Activated CD8-positive, alpha-beta T cell treated with anti-CD3 and anti-CD28 coated beads for 36 hours (primary cell): ENCODE data around the gene SLC22A2. TPM values are rescaled to one million over a fixed set of nuclear protein-coding genes. Genes with fewer than 3 reads are reported as not detected.
"Not testable (repeated sequence)": the region's sequence is repeated elsewhere in the genome, so short reads cannot be mapped to it uniquely, and the experiment has no call there.

Experiments
- ATAC-seq: fragments of 200-7000 bp; cut with Tn5 transposase; one replicate; pipeline ENCODE4 v1.10.0; 2021; ENCODE audit warnings: mild to moderate bottlenecking, moderate library complexity
- CTCF ChIA-PET: fragments of 350-600 bp; sonication (Branson Sonifier 250); formaldehyde crosslinking; loops from one replicate; lab custom pipeline; 2021; ENCODE audit warnings: antibody characterized with exemption; lab: Charles Lee
- POLR2A ChIA-PET: fragments of 350-600 bp; sonication (Branson Sonifier 250); formaldehyde crosslinking; loops from one replicate; lab custom pipeline; 2021; ENCODE audit warnings: antibody characterized with exemption; lab: Charles Lee
- DNase-seq: peaks from one replicate; pipeline ENCODE4 v3.0.0-alpha.2; 2020
- H3K27ac Mint-ChIP-seq: one replicate; pipeline ENCODE4 v1.8.0; 2021; ENCODE audit warnings: mild to moderate bottlenecking, mixed read lengths
- H3K27me3 Mint-ChIP-seq: one replicate; pipeline ENCODE4 v1.8.0; 2021; ENCODE audit warnings: mixed read lengths
- H3K36me3 Mint-ChIP-seq: one replicate; pipeline ENCODE4 v1.8.0; 2021; ENCODE audit warnings: low read depth, mixed read lengths
- H3K4me1 Mint-ChIP-seq: one replicate; pipeline ENCODE4 v1.8.0; 2021; ENCODE audit warnings: low read depth, mixed read lengths
- H3K4me3 Mint-ChIP-seq: one replicate; pipeline ENCODE4 v1.8.0; 2021; ENCODE audit warnings: mild to moderate bottlenecking, moderate library complexity, mixed read lengths
- H3K9me3 Mint-ChIP-seq: one replicate; pipeline ENCODE4 v1.8.0; 2021; ENCODE audit warnings: mixed read lengths
- intact Hi-C: fragments of 100-400 bp; cut with micrococcal nuclease; formaldehyde crosslinking; loops from one replicate; pipeline ENCODE4 v1.10.0; 2022
- total RNA-seq, 2 experiments: library from RNA; stranded (reverse); gene quantifications; one replicate each; pipeline ENCODE4 v1.2.3, GENCODE V29; 2021
- TF ChIP-seq, protein P1 (sequence below): fragments of 200-600 bp; IDR thresholded peaks from one replicate; pipeline ENCODE4 v1.8.0; 2022; ENCODE audit warnings: antibody characterized with exemption, mild to moderate bottlenecking

Gene SLC22A2
- total RNA-seq, 2 experiments from 2014 or later = not detected

DNA sequence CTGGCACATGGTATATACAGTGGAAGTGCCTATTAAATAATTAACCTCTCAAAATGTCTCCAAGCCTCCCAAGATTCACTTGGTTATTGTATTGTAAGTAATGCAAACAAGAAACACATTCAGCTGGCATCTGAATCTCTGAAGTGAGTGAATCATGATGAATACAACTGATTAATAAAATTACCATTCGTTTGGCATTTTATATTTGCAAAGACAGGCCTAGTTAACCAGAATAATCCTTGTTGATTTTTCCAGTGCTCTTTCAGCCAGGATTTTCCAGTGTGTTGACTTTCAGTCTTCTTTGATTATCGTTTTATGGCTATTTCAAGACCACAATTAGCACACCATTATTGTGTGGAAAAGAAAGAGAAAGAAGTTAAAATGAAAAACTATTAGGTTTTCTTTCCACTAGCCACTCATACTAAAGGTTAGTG lies 20.3 kb downstream of the SLC22A2 start:
- H3K27ac Mint-ChIP-seq = no peak overlapping the region
- H3K4me1 Mint-ChIP-seq = no peaks in the 10 kb centered on the region
- ATAC-seq (no peak), DNase-seq (no peak)
- H3K36me3 Mint-ChIP-seq = no peaks in the 10 kb centered on the region
- POLR2A ChIA-PET = no interaction called here
- CTCF ChIA-PET = no interaction called here
- no peak overlapping the region for H3K4me3 Mint-ChIP-seq
- intact Hi-C loops = no loop called here
- H3K9me3 Mint-ChIP-seq = peaks cover 11% of the 10 kb centered on the region
- peaks cover 8% of the 10 kb centered on the region for H3K27me3 Mint-ChIP-seq
- TF ChIP-seq, protein P1, sequence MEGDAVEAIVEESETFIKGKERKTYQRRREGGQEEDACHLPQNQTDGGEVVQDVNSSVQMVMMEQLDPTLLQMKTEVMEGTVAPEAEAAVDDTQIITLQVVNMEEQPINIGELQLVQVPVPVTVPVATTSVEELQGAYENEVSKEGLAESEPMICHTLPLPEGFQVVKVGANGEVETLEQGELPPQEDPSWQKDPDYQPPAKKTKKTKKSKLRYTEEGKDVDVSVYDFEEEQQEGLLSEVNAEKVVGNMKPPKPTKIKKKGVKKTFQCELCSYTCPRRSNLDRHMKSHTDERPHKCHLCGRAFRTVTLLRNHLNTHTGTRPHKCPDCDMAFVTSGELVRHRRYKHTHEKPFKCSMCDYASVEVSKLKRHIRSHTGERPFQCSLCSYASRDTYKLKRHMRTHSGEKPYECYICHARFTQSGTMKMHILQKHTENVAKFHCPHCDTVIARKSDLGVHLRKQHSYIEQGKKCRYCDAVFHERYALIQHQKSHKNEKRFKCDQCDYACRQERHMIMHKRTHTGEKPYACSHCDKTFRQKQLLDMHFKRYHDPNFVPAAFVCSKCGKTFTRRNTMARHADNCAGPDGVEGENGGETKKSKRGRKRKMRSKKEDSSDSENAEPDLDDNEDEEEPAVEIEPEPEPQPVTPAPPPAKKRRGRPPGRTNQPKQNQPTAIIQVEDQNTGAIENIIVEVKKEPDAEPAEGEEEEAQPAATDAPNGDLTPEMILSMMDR = no peak

- DNase-seq, intact Hi-C loops, H3K27me3 Mint-ChIP-seq, H3K27ac Mint-ChIP-seq, ATAC-seq, POLR2A ChIA-PET, H3K36me3 Mint-ChIP-seq, H3K4me3 Mint-ChIP-seq, CTCF ChIA-PET, H3K4me1 Mint-ChIP-seq: not testable (repeated sequence)
- H3K9me3 Mint-ChIP-seq = peaks cover 11% of the 10 kb centered on the region
These were observed 20.9 kb downstream of the SLC22A2 start for GRCh38 chr6:160237597-160238275.

DNA sequence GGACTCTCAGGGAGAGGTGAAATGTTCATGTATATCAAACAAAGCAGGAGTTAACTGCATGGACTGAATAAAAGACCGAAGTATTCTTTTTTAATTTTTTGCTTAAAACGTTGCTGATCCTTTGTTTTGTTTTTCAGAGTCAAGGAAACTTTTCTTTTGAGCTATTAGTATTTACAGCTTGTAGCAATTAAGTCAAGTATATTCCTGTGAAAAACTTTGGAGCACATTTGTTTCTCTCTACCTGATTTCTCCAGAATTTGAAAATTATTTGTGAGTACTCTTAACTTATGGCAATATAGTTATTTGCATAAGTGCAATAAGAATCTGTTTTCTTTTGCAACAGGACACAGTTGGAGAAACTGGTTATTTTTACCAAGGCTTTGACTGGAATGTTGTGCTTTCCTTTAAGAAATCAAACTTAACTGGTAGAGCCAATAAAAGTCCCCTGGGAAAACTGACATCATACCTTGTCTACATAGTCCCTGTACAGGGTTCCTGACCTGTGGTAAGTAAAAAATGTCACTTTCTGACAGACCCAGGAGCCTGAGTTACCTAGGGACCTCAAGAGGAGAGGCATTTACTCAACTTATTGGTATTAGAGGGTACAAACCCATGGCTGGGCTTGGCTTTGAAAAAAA lies 22.3 kb downstream of the SLC22A2 start:
- CTCF ChIA-PET, H3K4me3 Mint-ChIP-seq, POLR2A ChIA-PET, H3K4me1 Mint-ChIP-seq, ATAC-seq, H3K36me3 Mint-ChIP-seq, H3K27me3 Mint-ChIP-seq, DNase-seq, intact Hi-C loops, H3K27ac Mint-ChIP-seq: not testable (repeated sequence)
- peaks cover 11% of the 10 kb centered on the region for H3K9me3 Mint-ChIP-seq

DNA sequence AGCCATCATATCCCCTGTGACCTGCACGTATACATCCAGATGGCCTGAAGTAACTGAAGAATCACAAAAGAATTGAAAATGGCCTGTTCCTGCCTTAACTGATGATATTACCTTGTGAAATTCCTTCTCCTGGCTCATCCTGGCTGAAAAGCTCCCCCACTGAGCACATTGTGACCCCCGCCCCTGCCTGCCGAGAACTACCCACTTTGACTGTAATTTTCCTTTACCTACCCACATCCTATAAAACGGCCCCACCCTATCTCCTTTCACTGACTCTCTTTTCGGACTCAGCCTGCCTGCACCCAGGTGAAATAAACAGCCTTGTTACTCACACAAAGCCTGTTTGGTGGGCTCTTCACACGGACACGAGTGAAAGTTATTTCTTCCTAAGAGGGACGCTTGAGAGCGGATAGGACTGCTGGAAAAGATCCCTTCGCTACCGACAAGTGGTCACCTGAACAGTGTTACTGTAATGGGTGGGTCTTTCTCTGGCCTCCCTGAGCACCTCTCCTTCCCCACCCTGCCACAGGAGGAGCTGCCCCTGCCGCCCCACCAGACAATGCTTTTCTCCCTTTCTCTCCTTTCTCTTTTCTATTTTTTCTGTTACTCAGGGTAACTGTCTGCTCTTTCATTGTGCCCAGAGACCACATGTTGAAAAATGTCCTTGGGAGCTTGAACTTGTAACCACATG lies 24.5 kb downstream of the SLC22A2 start:
- H3K36me3 Mint-ChIP-seq, H3K27ac Mint-ChIP-seq, H3K4me3 Mint-ChIP-seq, intact Hi-C loops, CTCF ChIA-PET, ATAC-seq, H3K4me1 Mint-ChIP-seq, POLR2A ChIA-PET, DNase-seq: not testable (repeated sequence)
- peaks cover 19% of the 10 kb centered on the region for H3K9me3 Mint-ChIP-seq
- peaks cover 12% of the 10 kb centered on the region for H3K27me3 Mint-ChIP-seq

DNA sequence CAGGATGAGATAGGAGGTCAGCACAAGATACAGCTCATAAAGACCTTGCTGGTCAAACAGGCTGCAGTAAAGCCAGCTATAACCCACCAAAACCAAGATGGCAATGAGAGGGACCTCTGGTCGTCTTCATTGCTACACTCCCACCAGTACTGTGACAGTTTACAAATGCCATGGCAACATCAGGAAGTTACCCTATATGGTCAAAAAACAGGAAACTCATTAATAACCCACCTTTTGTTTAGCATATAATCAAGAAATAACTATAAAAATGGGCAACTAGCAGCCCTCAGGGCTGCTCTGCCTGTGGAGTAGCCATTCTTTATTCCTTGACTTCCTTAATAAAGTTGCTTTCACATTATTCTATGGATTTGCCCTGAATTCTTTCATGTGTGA lies 30.9 kb downstream of the SLC22A2 start:
- peaks cover 11% of the 10 kb centered on the region for H3K4me1 Mint-ChIP-seq
- TF ChIP-seq, protein P1 = no peak
- intact Hi-C loops = no loop called here
- ChIA-PET CTCF (no interaction called here), POLR2A (no interaction called here)
- H3K36me3 Mint-ChIP-seq = no peaks in the 10 kb centered on the region
- peaks cover 10% of the 10 kb centered on the region for H3K9me3 Mint-ChIP-seq
- peaks cover 14% of the 10 kb centered on the region for H3K27me3 Mint-ChIP-seq
- H3K4me3 Mint-ChIP-seq = no peak overlapping the region
- ATAC-seq (no peak), DNase-seq (no peak)
- no peak overlapping the region for H3K27ac Mint-ChIP-seq

DNA sequence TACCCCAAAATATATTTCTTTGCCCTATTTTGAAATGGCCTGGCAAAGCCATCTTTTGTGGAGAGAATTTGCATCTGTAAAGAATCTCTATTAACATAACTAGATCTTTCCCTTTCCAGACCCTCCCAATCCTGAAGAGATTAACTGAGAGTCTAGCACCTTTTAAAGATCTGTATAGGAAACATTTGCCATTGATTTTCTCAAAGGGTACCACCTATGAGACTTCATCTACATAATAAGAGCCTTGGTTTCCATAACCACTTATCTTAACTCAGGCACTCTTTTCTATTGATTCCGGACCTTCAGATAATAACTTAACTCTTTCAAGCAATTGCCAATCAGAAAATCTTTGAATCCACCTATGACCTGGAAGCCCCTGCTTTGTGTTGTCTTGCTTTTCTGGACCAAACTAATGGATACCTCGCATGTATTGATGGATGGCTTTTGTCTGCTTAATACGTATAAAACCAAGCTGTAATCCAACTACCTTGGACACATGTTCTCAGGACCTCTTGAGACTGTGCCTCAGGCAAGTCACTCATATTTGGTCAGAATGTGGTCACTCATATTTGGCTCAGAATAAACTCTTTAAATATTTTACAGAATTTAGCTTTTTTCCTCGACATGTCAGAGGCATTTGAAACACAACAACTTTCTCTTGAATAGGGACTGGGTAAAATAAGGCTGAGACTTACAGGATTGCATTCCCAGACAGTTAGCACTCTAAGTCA lies 31.4 kb downstream of the SLC22A2 start:
- ChIA-PET CTCF (no interaction called here), POLR2A (no interaction called here)
- Mint-ChIP-seq H3K4me1 (peaks cover 11% of the 10 kb centered on the region), H3K4me3 (no peak overlapping the region), H3K9me3 (peaks cover 10% of the 10 kb centered on the region), H3K36me3 (no peaks in the 10 kb centered on the region), H3K27ac (no peak overlapping the region), H3K27me3 (peaks cover 14% of the 10 kb centered on the region)
- DNase-seq (no peak), ATAC-seq (no peak)
- intact Hi-C loops = no loop called here
- TF ChIP-seq, protein P1 = no peak
